HG02852 (cell line): ENCODE data around the gene IL23A.
A peak's percentile ranks its signal among the peaks of the same experiment; 100 is the strongest.
"Not testable (repeated sequence)": the region's sequence is repeated elsewhere in the genome, so short reads cannot be mapped to it uniquely, and the experiment has no call there.

Experiments used
- ATAC-seq: cut with Tn5 transposase; IDR thresholded peaks from one replicate; pipeline ENCODE4 v1.9.1; 2021; ENCODE audit warnings: mild to moderate bottlenecking, moderate library complexity; ENCODE audit not compliant: unreplicated experiment

The IL23A gene

GRCh38 chr12:56324206-56324605, 14.5 kb upstream of the IL23A start:
- ATAC-seq, result no peak

DNA sequence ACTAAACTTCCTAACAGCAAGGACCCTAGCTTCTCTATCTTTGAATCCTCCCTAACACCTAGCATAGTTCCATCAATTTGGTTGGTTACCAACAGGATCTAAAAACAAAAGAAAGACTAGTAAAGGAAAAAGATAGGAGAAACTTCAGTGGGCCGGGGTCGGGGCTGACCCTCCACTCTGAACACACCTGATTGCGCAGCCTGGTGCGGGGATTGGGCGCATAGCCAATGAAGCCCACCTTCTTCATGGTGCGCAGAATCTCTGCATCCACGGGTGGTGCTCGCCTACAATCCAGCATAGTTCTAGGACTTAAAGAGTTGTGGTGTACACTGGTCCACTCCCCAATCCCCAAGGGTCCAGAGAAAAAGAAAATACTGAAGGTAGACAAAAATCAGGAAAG, 12.6 kb upstream of the IL23A start:
- no peak for ATAC-seq

GRCh38 chr12:56326533-56326932, 12.2 kb upstream of the IL23A start:
- no peak for ATAC-seq

GRCh38 chr12:56330936-56331490, 7.7 kb upstream of the IL23A start:
- no peak for ATAC-seq

GRCh38 chr12:56332512-56333196, 6.0 kb upstream of the IL23A start:
- ATAC-seq, result no peak

- no peak for ATAC-seq
These were observed 5.4 kb upstream of the IL23A start for GRCh38 chr12:56333197-56333678.

DNA sequence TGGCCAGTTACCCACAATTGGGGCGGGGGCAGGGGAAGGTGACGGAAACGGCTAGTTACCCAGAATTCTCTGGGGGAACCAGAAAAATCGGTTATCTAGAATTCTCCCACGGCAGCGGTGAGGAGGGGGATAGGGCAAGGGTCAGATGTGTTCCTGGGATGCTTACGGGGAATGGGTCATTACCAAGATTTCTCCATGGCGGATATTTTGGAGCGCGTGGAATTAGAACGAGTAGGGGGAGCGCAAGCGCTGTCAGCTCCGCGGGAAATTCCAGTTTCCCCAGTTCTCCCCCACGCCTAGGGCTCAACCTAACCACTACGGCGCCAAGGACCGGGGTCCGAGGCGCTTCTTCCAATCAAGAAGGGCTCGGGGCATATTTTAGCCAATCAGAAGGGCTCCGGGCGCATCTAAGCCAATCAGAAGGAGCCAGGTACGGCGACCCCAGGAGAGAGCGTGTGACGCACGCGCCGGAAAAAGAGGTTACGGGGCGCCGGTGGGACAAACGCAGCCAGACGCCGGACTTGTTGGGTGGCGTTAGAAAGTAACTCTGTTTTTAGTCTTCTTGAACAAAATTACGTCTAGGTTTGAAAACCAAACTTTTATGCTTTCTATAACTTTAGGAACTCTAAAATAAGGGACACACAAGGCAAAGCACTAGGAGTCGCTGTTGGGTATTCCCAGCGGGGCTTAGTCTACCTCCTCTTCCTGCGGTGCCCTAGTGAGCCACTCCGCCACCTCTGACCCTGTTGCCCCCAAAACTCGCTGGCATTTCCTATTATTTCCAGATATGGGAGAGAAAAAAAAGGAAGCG, 4.8 kb upstream of the IL23A start, which contains the start of gene PAN2:
TSS of gene PAN2 (minus strand) at position 322 of the 811 bp plus-strand sequence. CDS start 906 bp downstream, outside the sequence.
- ATAC-seq, result peak; percentile 89

GRCh38 chr12:56334490-56334793, 4.2 kb upstream of the IL23A start:
- no peak for ATAC-seq

GRCh38 chr12:56335527-56335926, 3.2 kb upstream of the IL23A start:
- not testable (repeated sequence) for ATAC-seq

- ATAC-seq, result no peak
These were observed 2.1 kb upstream of the IL23A start for GRCh38 chr12:56336361-56337167.

DNA sequence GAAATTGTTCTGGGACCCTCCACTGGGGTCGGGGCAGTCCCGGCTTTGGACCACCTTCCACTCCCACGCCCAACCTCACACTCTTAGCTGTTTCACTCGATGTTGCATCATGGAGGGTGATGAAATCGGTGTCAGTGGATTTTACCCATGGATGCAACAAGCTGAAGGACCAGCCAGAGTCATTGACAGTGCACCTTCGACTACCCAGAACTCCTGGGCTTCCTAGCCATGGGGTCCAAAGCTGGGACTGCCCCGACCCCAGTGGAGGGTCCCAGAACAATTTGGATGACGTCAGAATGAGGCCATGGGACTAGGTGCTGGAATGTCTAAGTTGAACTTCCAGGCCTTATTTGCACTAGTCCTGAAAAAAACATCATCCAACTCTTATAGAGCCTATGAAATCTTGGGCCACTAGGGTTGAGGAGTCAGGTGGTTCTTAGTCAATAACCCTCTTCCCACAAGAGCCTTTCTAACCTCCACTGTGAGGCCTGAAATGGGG, 882 bp upstream of the IL23A start:
- ATAC-seq, result no peak

GRCh38 chr12:56339158-56339422, 406 bp downstream of the IL23A start:
- ATAC-seq, result no peak

DNA sequence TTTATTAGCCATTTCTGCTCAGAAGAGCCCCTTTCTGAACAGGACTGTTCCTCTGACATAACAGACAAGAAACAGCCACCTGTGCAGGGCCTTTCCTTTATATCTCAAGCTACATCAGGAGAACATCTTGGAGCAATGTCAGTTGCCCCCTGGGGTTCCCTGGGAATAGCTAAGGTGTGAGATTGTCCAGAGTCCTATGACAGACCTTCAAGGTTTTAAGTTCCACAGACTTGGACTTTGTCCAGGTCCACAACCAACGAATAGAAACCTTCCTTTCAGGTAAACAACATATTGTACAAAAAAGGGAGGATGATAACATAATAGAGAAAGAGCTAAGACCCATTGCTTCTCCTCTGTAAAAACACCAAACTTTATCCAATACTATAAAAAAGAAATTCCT, 2.9 kb downstream of the IL23A start:
- no peak for ATAC-seq

- not testable (repeated sequence) for ATAC-seq
These were observed 3.6 kb downstream of the IL23A start for GRCh38 chr12:56342290-56342689.

GRCh38 chr12:56346675-56347074, 8.0 kb downstream of the IL23A start:
- no peak for ATAC-seq

GRCh38 chr12:56347255-56347654, 8.6 kb downstream of the IL23A start:
- ATAC-seq, result not testable (repeated sequence)

DNA sequence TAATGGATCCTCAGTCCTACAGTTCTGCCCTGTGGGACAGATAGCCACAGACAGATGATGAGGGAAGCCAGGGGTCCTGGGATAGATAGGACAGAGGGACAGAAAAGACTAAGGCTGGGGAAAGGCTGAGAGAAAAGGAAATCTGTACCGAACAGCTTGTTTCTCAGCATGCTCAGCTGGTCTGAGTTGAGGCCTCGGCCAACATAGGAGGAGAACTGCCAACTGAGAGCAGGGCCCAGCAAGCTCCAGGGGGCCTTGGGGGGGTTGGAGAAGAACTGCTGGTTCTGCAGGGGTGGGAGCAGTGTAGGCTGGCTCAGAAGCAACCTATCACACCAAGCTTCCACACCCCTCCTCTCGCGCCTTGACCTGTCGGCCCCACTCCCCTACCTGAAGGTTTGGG, 10.1 kb downstream of the IL23A start:
- ATAC-seq, result no peak

DNA sequence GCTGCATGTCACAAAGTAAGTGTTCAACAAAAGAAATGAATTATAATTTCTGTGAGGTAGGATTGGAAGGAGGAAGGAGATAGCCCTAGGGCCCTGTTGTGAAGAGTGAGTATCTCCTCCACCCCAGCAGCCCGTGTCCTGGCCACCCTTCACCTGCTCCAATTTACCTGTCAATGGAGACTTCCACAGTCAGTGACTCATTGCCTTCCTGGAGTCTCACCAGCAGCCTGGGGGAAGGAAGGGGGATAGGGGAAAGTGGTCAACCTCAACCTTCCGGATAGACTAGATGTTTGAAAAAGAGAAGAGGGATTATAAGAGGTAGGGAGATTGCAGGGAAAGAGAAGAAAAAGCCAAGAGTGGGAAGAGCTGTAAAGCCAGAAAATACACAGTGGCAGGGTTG, 12.0 kb downstream of the IL23A start:
- ATAC-seq, result no peak

DNA sequence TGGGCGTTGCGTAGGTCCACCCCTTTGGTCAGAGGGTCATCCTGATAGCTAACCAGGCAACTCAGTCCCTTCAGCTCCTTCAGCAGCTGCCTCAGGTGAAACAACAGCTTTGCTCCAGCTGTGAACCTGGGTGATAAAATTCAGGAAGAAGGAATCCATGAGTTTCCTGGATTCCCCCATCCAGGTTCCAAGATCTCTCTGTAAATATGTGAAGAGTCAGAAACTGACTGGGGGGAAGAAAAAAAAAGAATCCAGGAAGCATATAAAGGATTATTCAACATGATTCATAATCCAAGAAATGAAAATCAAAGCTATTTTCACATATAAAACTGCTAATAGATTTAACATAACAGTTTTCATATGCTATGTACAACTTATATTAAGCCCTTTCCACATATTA, 12.6 kb downstream of the IL23A start:
- no peak for ATAC-seq

GRCh38 chr12:56358836-56359532, 20.3 kb downstream of the IL23A start:
- no peak for ATAC-seq
